GM19463 (cell line): ENCODE results near the gene KIF21A.

Source experiments
- ATAC-seq: cut with Tn5 transposase; IDR thresholded peaks from one replicate; pipeline ENCODE4 v1.9.1; 2021; ENCODE audit warnings: mild to moderate bottlenecking, moderate library complexity; ENCODE audit not compliant: unreplicated experiment

The KIF21A gene

GRCh38 chr12:39392154-39392925, 50.6 kb downstream of the KIF21A start:
- no peak for ATAC-seq

- ATAC-seq: no peak
Observed at GRCh38 chr12:39390752-39391151, 52.2 kb downstream of the KIF21A start.

- ATAC-seq: no peak
Observed at GRCh38 chr12:39389399-39390150, 53.3 kb downstream of the KIF21A start.

- no peak for ATAC-seq
Observed at GRCh38 chr12:39386335-39386734, 56.6 kb downstream of the KIF21A start.

- ATAC-seq: no peak
Observed at GRCh38 chr12:39383114-39383513, 59.8 kb downstream of the KIF21A start.

- ATAC-seq: no peak
Observed at GRCh38 chr12:39380090-39380489, 62.8 kb downstream of the KIF21A start.

- ATAC-seq: no peak
Observed at GRCh38 chr12:39378341-39378740, 64.6 kb downstream of the KIF21A start.

GRCh38 chr12:39375206-39375808, 67.6 kb downstream of the KIF21A start:
- ATAC-seq: no peak

GRCh38 chr12:39372929-39373328, 70.0 kb downstream of the KIF21A start:
- ATAC-seq: peak; percentile 91

- ATAC-seq: no peak
Observed at GRCh38 chr12:39372204-39372925, 70.6 kb downstream of the KIF21A start.

GRCh38 chr12:39369756-39370155, 73.2 kb downstream of the KIF21A start:
- ATAC-seq: no peak

- ATAC-seq: no peak
Observed at GRCh38 chr12:39368891-39369290, 74.0 kb downstream of the KIF21A start.

GRCh38 chr12:39368096-39368495, 74.8 kb downstream of the KIF21A start:
- ATAC-seq: no peak

- no peak for ATAC-seq
Observed at GRCh38 chr12:39367494-39367893, 75.4 kb downstream of the KIF21A start.

- ATAC-seq: no peak
Observed at GRCh38 chr12:39365364-39366001, 77.4 kb downstream of the KIF21A start.

- ATAC-seq: no peak
Observed at GRCh38 chr12:39364196-39364595, 78.7 kb downstream of the KIF21A start.

GRCh38 chr12:39359645-39360044, 83.3 kb downstream of the KIF21A start:
- no peak for ATAC-seq

GRCh38 chr12:39357041-39357440, 85.9 kb downstream of the KIF21A start:
- no peak for ATAC-seq

- peak; percentile 45 for ATAC-seq
Observed at GRCh38 chr12:39355841-39356240, 87.1 kb downstream of the KIF21A start.

- ATAC-seq: no peak
Observed at GRCh38 chr12:39354955-39355354, 88.0 kb downstream of the KIF21A start.
